ENCODE results near the gene DTHD1. TPM values are rescaled to one million over a fixed set of nuclear protein-coding genes. Genes with fewer than 3 reads are reported as not detected.

DTHD1 gene
- total and polyA plus RNA-seq, 2 donors, result 0.09 to 0.14 TPM

DNA sequence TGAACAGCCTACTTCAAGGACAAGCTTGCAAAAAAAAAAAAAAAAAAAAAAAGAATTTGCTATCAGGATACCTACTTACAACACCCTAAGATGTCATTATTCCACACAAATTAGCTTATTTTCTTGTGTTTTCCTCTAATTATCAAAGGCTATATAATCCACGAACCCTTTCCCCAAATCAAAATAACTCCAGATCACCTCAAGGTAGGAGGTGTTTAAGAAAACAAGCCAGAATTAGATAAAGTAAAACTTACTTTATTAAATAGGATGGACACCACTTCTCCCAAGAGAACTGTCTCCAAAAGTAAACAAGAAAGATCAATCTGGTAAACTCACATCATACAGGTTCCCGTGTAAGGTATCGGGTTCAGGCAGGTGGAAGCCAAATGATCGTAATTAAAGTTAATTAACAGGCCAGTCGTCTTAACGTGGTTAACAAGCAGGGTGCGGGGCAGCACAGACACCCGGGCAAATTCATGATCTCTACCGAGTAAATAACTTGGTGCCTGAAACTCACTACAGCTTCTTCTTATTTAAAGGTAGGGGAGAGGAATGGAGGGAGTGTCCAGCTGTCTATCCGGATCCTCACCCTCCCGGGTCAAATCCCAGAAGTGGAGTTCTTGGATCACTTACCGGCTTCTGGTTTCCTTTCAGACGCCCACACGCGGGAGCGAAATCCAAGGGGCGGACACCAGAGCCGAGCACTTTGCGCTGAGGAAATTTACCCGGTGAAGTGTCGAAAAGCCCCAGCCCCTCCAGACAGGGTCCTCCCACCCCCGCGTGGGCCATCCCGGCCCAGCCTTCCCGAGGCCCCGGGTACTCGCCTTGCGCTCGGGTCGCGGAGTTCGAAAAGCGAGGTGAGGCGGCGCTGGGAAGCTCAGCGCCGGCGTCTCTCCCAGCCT is 37.8 kb upstream of the DTHD1 start:
- H3K4me3 ChIP-seq (ENCODE audit: low read length in 2 of 2), result peak overlapping the region; percentile 87 to 100
- peaks cover 3 to 7% of the 10 kb centered on the region in 2 donors for H3K36me3 ChIP-seq (ENCODE audit: control insufficient read depth in 2 of 2, insufficient read depth in 2 of 2, low read length in 1 of 2)
- no peaks in the 10 kb centered on the region for H3K9me3 ChIP-seq (ENCODE audit: control insufficient read depth in 2 of 2, insufficient read depth in 1 of 2, low read length in 1 of 2)
- H3K27me3 ChIP-seq (ENCODE audit: control insufficient read depth in 2 of 2, insufficient read depth in 1 of 2, low read length in 1 of 2), result no peaks in the 10 kb centered on the region
- peak overlapping the region; percentile 95 to 98 for H3K27ac ChIP-seq (ENCODE audit: low read depth in 1 of 2, low read length in 1 of 2)
- WGBS, result under 1% methylated on average over 38 of the region's 38 CpGs
- peaks cover 3 to 11% of the 10 kb centered on the region in 2 donors for H3K4me1 ChIP-seq (ENCODE audit: control insufficient read depth in 2 of 2, insufficient read depth in 2 of 2, low read length in 2 of 2)
- peak in 5 of 9 donors; percentile 44 to 79 (median 53) for DNase-seq (ENCODE audit: low read depth in 6 of 9, low spot score in 9 of 9)

DNA sequence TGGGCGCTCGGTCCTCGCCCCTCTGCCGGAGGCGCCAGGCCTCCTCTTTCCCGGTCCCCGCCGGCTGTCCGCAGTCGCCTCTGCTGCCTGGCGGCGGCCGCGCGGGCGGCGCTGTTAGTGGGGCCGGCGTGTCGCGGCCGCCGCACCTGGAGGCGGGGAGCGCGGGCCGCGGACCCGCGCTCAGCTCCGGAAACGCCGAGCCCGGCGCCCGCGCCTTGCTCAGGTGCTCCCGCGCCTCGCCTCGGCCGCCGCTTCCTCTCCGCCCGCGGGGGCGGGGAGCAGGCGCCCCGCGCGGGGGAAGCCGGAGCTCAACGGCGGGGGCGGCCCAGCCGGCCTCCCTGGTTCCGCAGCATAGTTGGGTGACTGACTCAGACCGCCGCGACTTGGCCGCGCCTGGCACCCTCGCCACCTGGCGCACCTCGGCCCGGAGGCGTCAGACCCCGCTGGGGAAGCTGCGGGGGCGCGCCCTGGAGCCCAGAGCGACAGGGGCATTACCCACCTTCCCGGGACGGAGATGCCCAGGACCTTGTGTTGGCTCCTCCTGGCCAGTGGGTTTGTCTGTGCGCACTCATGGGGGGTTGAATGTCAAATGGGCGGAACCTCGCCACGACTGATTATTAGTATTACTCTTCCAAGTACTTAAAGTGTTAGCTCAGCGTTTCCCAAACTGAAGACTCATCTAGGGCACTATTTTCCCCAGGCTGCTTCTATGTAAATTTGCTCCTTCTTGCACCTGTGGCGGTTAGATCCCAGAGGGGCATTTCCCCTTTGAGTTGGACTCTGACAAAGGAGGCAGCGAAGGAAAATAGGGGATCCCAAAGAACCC is 36.9 kb upstream of the DTHD1 start, which contains the start of gene ARAP2:
TSS of gene ARAP2 (minus strand) at position 258 of the 826 bp plus-strand sequence. CDS start 15,028 bp downstream, outside the sequence.
- WGBS, result under 1% methylated on average over 81 of the region's 81 CpGs
- DNase-seq (ENCODE audit: low read depth in 6 of 9, low spot score in 9 of 9), result peak in 7 of 9 donors; percentile 57 to 86 (median 66)
- H3K27ac ChIP-seq (ENCODE audit: low read depth in 1 of 2, low read length in 1 of 2), result peak within 1 kb of the TSS; percentile 95 to 98
- peak within 1 kb of the TSS; percentile 87 to 100 for H3K4me3 ChIP-seq (ENCODE audit: low read length in 2 of 2)
- H3K9me3 ChIP-seq (ENCODE audit: control insufficient read depth in 2 of 2, insufficient read depth in 1 of 2, low read length in 1 of 2), result no peaks in the 10 kb centered on the region
- H3K27me3 ChIP-seq (ENCODE audit: control insufficient read depth in 2 of 2, insufficient read depth in 1 of 2, low read length in 1 of 2), result no peaks in the 10 kb centered on the region
- H3K4me1 ChIP-seq (ENCODE audit: control insufficient read depth in 2 of 2, insufficient read depth in 2 of 2, low read length in 2 of 2), result peaks cover 3 to 11% of the 10 kb centered on the region in 2 donors
- H3K36me3 ChIP-seq (ENCODE audit: control insufficient read depth in 2 of 2, insufficient read depth in 2 of 2, low read length in 1 of 2), result peaks cover 0 to 3% of the 10 kb centered on the region in 2 donors

- DNase-seq (ENCODE audit: low read depth in 6 of 9, low spot score in 9 of 9), result no peak
- Histone ChIP-seq H3K36me3 (ENCODE audit: control insufficient read depth in 2 of 2, insufficient read depth in 2 of 2, low read length in 1 of 2) (no peaks in the 10 kb centered on the region), H3K27me3 (ENCODE audit: control insufficient read depth in 2 of 2, insufficient read depth in 1 of 2, low read length in 1 of 2) (no peaks in the 10 kb centered on the region), H3K9me3 (ENCODE audit: control insufficient read depth in 2 of 2, insufficient read depth in 1 of 2, low read length in 1 of 2) (no peaks in the 10 kb centered on the region), H3K27ac (ENCODE audit: low read depth in 1 of 2, low read length in 1 of 2) (no peak overlapping the region), H3K4me1 (ENCODE audit: control insufficient read depth in 2 of 2, insufficient read depth in 2 of 2, low read length in 2 of 2) (peaks cover 9 to 21% of the 10 kb centered on the region in 2 donors), H3K4me3 (ENCODE audit: low read length in 2 of 2) (no peak overlapping the region)
- 96% methylated on average over 1 of the region's 1 CpG for WGBS
These were observed 31.8 kb upstream of the DTHD1 start for GRCh38 chr4:36249610-36250009.

GRCh38 chr4:36251983-36252382 is 29.4 kb upstream of the DTHD1 start:
- no peak overlapping the region for H3K27ac ChIP-seq (ENCODE audit: low read depth in 1 of 2, low read length in 1 of 2)
- DNase-seq (ENCODE audit: low read depth in 6 of 9, low spot score in 9 of 9), result no peak
- no peaks in the 10 kb centered on the region for H3K36me3 ChIP-seq (ENCODE audit: control insufficient read depth in 2 of 2, insufficient read depth in 2 of 2, low read length in 1 of 2)
- 74% methylated on average over 2 of the region's 2 CpGs for WGBS
- H3K4me3 ChIP-seq (ENCODE audit: low read length in 2 of 2), result no peak overlapping the region
- no peaks in the 10 kb centered on the region for H3K27me3 ChIP-seq (ENCODE audit: control insufficient read depth in 2 of 2, insufficient read depth in 1 of 2, low read length in 1 of 2)
- no peaks in the 10 kb centered on the region for H3K9me3 ChIP-seq (ENCODE audit: control insufficient read depth in 2 of 2, insufficient read depth in 1 of 2, low read length in 1 of 2)
- peaks cover 14 to 21% of the 10 kb centered on the region in 2 donors for H3K4me1 ChIP-seq (ENCODE audit: control insufficient read depth in 2 of 2, insufficient read depth in 2 of 2, low read length in 2 of 2)

GRCh38 chr4:36254371-36254770 is 27.0 kb upstream of the DTHD1 start:
- no peaks in the 10 kb centered on the region for H3K36me3 ChIP-seq (ENCODE audit: control insufficient read depth in 2 of 2, insufficient read depth in 2 of 2, low read length in 1 of 2)
- peak in 1 of 9 donors; percentile 35 for DNase-seq (ENCODE audit: low read depth in 6 of 9, low spot score in 9 of 9)
- 85% methylated on average over 2 of the region's 2 CpGs for WGBS

DNA sequence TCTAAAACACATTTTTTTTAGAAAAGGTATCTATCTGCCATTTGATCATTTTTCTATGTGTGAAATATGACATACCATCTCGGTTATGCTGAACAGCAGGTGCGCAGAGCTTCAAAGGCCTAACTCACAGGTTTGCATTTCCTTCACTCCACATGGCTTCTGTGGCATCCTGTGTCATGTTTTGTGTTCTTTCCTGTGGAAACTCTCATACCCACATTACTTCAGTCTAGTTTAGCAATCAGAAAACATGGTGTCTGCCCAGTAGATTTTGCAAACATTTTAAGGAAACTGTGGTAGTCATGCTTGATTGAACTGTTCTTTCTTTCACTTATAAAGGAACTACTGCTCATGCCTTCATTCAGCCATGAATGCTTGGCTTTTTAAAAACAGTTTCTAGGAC is 25.8 kb upstream of the DTHD1 start:
- no peaks in the 10 kb centered on the region for H3K9me3 ChIP-seq (ENCODE audit: control insufficient read depth in 2 of 2, insufficient read depth in 1 of 2, low read length in 1 of 2)
- H3K27ac ChIP-seq (ENCODE audit: low read depth in 1 of 2, low read length in 1 of 2), result peak overlapping the region in 1 of 2 donors; percentile 89
- no peak overlapping the region for H3K4me3 ChIP-seq (ENCODE audit: low read length in 2 of 2)
- no peaks in the 10 kb centered on the region for H3K27me3 ChIP-seq (ENCODE audit: control insufficient read depth in 2 of 2, insufficient read depth in 1 of 2, low read length in 1 of 2)
- DNase-seq (ENCODE audit: low read depth in 6 of 9, low spot score in 9 of 9), result peak; percentile 73 to 97 (median 90)
- peaks cover 14 to 17% of the 10 kb centered on the region in 2 donors for H3K4me1 ChIP-seq (ENCODE audit: control insufficient read depth in 2 of 2, insufficient read depth in 2 of 2, low read length in 2 of 2)
- no peaks in the 10 kb centered on the region for H3K36me3 ChIP-seq (ENCODE audit: control insufficient read depth in 2 of 2, insufficient read depth in 2 of 2, low read length in 1 of 2)
- WGBS, result 6% methylated on average over 2 of the region's 2 CpGs

More at GRCh38 chr4:36254371-36254770, 27.0 kb upstream of the DTHD1 start:
- H3K4me3 ChIP-seq (ENCODE audit: low read length in 2 of 2), result no peak overlapping the region
- no peaks in the 10 kb centered on the region for H3K9me3 ChIP-seq (ENCODE audit: control insufficient read depth in 2 of 2, insufficient read depth in 1 of 2, low read length in 1 of 2)
- peak overlapping the region in 1 of 2 donors; percentile 89 for H3K27ac ChIP-seq (ENCODE audit: low read depth in 1 of 2, low read length in 1 of 2)
- H3K4me1 ChIP-seq (ENCODE audit: control insufficient read depth in 2 of 2, insufficient read depth in 2 of 2, low read length in 2 of 2), result peaks cover 14 to 21% of the 10 kb centered on the region in 2 donors
- H3K27me3 ChIP-seq (ENCODE audit: control insufficient read depth in 2 of 2, insufficient read depth in 1 of 2, low read length in 1 of 2), result no peaks in the 10 kb centered on the region

- Histone ChIP-seq H3K4me1 (ENCODE audit: control insufficient read depth in 2 of 2, insufficient read depth in 2 of 2, low read length in 2 of 2) (peaks cover 14 to 17% of the 10 kb centered on the region in 2 donors), H3K9me3 (ENCODE audit: control insufficient read depth in 2 of 2, insufficient read depth in 1 of 2, low read length in 1 of 2) (no peaks in the 10 kb centered on the region), H3K4me3 (ENCODE audit: low read length in 2 of 2) (peak overlapping the region in 1 of 2 donors; percentile 38), H3K27me3 (ENCODE audit: control insufficient read depth in 2 of 2, insufficient read depth in 1 of 2, low read length in 1 of 2) (no peaks in the 10 kb centered on the region), H3K36me3 (ENCODE audit: control insufficient read depth in 2 of 2, insufficient read depth in 2 of 2, low read length in 1 of 2) (no peaks in the 10 kb centered on the region), H3K27ac (ENCODE audit: low read depth in 1 of 2, low read length in 1 of 2) (peak overlapping the region; percentile 82 to 89)
- DNase-seq (ENCODE audit: low read depth in 6 of 9, low spot score in 9 of 9), result peak in 2 of 9 donors; percentile 41 to 69
- 73% methylated on average over 6 of the region's 6 CpGs for WGBS
These were observed 25.0 kb upstream of the DTHD1 start for GRCh38 chr4:36256398-36256891.

- no peak overlapping the region for H3K4me3 ChIP-seq (ENCODE audit: low read length in 2 of 2)
- WGBS, result 97% methylated on average over 5 of the region's 5 CpGs
These were observed 20.7 kb upstream of the DTHD1 start for GRCh38 chr4:36260731-36261130.

More at GRCh38 chr4:36260731-36261130, 20.7 kb upstream of the DTHD1 start:
- Histone ChIP-seq H3K36me3 (ENCODE audit: control insufficient read depth in 2 of 2, insufficient read depth in 2 of 2, low read length in 1 of 2) (no peaks in the 10 kb centered on the region), H3K27me3 (ENCODE audit: control insufficient read depth in 2 of 2, insufficient read depth in 1 of 2, low read length in 1 of 2) (no peaks in the 10 kb centered on the region), H3K4me1 (ENCODE audit: control insufficient read depth in 2 of 2, insufficient read depth in 2 of 2, low read length in 2 of 2) (peaks cover 12% of the 10 kb centered on the region in 2 donors), H3K9me3 (ENCODE audit: control insufficient read depth in 2 of 2, insufficient read depth in 1 of 2, low read length in 1 of 2) (no peaks in the 10 kb centered on the region), H3K27ac (ENCODE audit: low read depth in 1 of 2, low read length in 1 of 2) (no peak overlapping the region)
- no peak for DNase-seq (ENCODE audit: low read depth in 6 of 9, low spot score in 9 of 9)

Data from thymus (tissue), 11 donors.